AG09309 (cell line): Measurements from ENCODE around the gene POTEG.
"Not testable (repeated sequence)": the region's sequence is repeated elsewhere in the genome, so short reads cannot be mapped to it uniquely, and the experiment has no call there.

Source experiments
- DNase-seq: peaks from one replicate; pipeline ENCODE4 v3.0.0-alpha.2; 2010; ENCODE audit warnings: low read depth
- H3K4me3 ChIP-seq: 2 replicates; pipeline ENCODE4 v1.5.1; 2011; ENCODE audit warnings: mild to moderate bottlenecking, low read depth, low read length, moderate library complexity; ENCODE audit not compliant: control insufficient read depth

POTEG gene

DNA sequence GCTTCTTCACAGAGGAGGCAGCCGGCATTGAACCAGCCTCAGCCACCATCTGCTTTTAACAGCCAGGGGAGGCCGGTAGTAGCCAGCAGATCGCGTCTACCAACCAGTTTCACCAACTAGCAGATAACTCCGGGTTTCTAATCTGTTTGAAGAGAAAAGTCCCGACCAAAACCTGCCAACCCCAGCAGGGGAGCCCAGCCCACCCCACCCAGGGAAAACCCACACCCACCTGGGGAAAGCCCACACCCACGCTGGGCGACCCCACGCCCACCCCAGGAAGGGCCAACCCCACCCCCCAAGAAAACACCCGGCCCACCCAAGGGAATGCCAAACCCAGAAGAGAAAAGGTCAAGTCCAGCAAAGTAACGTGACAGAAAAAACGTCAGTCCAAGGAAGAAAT lies at the start of gene POTEG:
Gene POTEG, minus strand, starts transcription at position 101 of the 400 bp plus-strand sequence. Its CDS starts 52 bp downstream, at position 49.
- not testable (repeated sequence) for DNase-seq, H3K4me3 ChIP-seq

DNA sequence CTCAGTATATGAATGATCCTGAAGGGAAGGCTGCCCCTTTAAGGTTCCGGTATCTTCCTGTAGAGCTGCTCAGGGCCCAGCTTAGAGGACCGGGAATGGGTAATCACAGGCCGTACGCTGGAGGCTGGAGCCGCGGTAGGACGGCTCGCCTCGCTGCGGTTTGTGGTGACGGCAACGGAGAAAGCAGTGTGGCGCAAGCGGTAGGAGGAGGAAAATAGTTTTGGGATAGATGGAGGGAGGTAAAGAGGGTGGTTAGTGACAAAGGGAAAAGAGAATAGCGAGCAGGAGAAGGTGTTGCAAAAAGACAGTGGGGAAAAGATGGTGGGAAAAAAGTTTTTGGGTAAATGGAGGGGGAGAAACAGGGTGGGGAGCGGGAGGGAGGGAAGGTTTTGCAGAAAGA lies 48.0 kb upstream of the POTEG start:
- not testable (repeated sequence) for H3K4me3 ChIP-seq, DNase-seq

DNA sequence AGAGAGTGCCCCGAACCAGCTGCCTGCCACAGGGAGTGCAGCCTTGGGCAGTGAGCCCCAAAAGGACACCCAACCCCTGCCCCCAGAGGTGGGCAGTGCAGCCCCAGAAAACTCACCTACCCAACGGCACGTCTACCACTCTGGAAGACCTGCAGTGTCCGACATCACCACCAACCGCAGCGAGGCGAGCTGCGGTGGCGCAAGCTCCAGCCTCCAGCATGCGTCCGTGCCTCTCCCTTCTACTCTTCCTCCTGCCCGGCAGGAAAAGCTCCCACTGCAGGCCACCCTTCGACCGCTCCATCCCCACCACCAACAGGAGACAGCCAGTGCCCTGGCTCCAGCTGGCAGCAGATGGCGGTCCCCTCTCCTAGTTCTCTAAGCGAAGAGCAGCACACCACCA lies 47.3 kb upstream of the POTEG start:
- not testable (repeated sequence) for H3K4me3 ChIP-seq, DNase-seq

DNA sequence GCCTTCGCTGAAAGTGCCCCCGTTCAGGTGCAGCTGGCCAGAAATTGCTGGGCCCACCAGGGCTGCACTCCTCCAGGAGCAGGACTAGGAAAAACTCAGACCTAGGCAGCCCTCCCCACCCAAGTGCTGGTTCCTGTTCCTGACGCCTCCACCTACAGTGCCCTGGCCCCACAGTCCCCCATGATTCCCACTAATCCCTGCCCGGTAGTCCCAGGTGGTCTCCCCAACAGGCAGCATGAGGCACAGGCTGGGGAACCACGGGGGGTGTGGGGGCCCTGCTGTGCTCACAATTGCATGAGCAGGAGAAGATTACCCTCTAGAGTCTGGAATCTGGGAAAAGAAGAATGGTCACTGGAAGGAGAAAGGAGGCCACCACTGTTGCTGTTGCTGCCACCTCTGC lies 46.4 kb upstream of the POTEG start:
- not testable (repeated sequence) for DNase-seq, H3K4me3 ChIP-seq

DNA sequence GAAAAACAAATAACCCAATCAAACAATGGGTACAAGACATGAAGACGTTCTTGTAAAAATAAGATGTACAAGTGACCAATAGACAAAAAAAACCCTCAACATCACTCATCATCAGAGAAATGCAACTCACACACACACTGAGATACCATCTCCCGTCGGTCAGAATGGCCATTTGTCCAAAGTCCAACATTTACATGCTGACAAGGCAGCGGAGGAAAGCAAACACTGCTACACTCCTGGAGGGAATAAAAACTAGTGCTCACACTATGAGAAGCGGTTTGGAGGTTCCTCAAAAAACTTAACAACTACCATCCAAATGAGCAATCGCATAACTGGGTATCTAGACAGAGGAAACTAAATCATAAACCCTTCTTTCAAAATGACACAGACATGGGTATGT lies 11.6 kb upstream of the POTEG start:
- H3K4me3 ChIP-seq, DNase-seq: not testable (repeated sequence)

DNA sequence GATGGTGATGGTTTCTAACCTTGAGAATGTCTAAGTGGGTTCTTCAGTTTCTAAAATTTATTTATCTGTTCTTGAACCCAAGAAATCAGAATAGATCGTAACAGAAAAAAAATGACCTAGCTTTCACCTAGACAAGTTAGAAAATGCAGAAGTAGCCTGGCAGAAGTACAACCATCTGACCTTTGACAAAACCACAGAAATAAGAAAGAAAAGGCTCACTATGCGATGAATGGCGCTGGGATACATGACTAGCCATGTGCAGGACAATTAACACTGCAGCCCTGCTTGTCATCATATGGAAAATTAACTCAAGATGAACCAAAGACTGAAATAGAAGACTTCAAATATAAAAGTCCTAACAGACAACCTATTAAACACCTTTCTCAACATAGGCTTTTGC lies 5.7 kb upstream of the POTEG start:
- not testable (repeated sequence) for H3K4me3 ChIP-seq, DNase-seq

DNA sequence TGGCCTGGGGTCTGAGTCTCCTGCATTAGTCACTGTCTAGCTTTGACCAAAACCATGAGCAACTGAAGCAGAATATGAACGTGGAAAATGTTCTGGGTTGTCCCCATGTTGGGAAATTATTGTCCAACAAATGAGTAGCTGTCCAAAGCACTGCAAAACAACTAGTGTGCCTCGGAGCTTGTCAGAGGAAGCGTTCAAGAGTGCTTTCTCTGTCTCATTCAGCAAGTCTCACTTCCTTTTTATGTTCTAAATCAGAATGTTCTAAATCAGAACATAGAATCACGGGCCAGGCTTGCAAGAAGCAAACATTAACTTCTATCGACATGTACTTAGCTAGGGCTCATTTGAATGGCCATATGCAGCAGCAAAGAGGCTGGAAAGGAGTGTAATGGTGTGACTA lies 5.1 kb upstream of the POTEG start:
- DNase-seq, H3K4me3 ChIP-seq: not testable (repeated sequence)

DNA sequence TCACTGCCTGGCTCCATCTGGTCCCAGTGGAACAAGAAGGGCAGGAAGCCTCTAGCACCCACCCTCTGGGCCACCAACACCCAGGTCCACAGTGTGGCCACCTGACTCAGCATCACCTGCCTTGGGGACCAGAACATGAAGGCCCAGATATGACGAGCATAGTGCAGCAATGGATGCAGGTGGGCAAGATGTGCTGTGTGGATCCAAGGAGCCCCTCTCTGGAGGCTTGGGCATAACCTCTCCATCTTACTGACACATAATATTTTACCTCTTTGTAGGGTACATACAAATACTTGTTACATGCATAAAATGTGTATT lies 2.9 kb upstream of the POTEG start:
- not testable (repeated sequence) for H3K4me3 ChIP-seq, DNase-seq

DNA sequence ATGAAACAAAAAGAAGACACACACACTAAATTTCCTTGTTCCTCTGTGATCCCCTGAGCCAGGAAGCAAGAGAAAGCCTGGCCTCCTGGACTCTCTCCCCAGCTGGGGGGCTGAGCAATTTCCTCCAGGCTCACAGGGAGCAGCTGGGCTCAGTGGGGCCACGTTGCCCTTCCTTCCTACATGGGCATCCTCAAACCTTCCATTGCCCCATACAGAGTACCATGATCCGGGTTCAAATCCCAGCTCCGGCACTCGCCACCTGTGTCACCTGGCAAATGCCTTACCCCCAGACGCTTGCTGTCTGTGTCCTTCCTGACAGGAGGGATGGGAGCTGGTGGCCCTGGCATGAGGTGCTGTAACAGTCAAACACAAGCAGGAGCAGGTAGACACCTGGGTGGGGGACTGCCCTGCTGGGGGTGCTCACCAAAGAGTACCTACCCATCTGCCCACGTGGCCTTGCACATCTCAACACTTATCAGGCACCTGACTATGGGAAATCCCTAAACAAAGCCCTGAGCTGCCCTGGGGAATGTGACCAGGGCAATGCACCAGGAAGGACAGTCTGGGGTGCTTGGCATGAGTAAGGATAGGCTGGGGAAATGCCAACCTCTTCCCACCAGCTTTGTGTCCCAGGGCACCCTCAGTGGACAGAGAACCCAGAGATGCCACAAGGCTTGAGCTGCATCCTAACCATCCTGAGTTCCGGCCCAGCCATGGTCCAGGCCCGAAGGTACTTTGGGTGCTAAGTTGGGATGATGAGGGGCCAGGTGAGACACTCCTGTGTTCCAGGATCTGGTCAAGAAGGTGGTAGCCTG lies 2.4 kb upstream of the POTEG start:
- H3K4me3 ChIP-seq, DNase-seq: not testable (repeated sequence)

DNA sequence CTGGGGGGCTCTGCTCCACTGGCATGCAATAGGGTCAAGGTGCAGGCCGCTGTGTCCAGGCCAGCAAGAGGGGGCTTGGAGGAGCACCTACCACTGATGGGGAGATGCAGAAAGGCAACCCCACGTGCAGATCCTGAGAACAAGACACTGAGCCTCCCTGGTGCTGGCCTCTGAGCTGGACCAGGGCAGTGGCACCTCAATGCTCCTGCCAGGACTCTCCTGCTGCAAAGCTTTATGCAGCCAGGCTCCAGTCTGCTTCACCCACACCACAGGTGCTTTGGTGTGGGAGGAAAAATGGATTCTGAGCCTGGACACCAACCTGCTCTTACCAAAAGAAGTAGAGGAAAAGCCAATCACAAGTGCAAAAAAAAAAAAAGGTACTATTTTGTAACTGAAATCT lies 1.7 kb upstream of the POTEG start:
- H3K4me3 ChIP-seq, DNase-seq: not testable (repeated sequence)

DNA sequence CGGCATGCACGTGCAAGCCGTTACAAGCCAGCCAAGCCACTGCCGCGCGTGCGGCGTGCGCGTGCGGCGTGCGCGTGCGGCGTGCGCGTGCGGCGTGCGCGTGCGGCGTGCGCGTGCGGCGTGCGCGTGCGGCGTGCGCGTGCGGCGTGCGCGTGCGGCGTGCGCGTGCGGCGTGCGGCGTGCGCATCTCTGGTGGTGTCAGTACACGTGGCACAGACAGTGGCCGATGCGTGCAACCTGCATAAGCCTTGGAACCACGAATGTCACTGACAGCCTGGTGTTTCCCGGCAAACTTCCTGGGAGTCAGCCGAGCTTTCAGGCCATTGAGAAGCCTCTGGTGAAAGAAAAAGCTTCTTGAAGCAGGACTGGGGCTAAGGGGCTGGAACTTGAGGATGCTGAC lies 750 bp upstream of the POTEG start:
- not testable (repeated sequence) for H3K4me3 ChIP-seq, DNase-seq

DNA sequence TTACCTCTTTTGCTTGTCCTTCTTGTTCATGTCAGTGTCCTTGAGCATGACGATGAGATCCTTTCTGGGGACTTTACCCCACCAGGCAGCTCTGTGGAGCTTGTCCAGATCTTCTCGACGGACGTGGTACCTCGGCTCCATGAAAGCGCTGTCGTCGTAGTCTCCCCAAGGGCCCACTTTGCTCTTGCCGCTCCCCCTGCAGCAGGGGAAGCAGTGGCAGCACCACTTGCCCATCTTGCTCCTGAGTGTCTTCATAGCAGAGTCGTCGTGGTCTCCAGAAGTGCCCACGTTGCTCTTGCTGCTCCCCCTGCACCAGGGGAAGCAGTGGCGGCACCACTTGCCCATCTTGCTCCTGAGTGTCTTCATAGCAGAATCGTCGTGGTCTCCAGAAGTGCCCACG lies 376 bp downstream of the POTEG start:
- H3K4me3 ChIP-seq, DNase-seq: not testable (repeated sequence)

DNA sequence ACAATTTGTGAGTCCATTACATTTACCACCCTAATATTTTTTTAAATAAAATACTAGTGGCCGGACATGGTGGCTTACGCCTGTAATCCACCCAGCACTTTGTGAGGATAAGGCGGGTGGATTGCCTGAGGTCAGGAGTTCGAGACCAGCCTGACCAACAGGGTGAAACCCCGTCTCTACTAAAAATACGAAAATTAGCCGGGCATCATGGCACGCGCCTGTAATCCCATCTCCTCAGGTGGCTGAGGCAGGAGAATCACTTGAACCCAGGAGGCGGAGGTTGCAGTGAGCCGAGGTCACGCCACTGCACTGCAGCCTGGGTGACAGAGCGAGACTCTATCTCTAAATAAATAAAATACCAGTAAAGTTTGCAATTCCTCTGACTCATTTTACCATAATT lies 25.6 kb downstream of the POTEG start:
- DNase-seq, H3K4me3 ChIP-seq: not testable (repeated sequence)

DNA sequence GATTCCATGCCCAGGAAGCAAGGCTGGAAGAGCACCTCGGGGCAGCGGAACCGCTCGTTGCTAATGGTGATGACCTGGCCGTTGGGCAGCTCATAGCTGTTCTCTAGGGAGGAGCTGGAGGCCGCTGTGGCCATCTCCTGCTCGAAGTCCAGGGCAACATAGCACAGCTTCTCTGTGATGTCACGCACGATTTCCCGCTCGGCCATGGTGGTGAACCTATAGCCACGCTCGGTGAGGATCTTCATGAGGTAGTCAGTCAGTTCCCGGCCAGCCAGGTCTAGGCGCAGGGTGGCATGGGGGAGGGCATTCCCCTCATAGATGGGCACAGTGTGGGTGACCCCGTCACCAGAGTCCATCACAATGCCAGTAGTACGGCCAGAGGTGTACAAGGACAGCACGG lies 32.0 kb downstream of the POTEG start:
- not testable (repeated sequence) for DNase-seq, H3K4me3 ChIP-seq

DNA sequence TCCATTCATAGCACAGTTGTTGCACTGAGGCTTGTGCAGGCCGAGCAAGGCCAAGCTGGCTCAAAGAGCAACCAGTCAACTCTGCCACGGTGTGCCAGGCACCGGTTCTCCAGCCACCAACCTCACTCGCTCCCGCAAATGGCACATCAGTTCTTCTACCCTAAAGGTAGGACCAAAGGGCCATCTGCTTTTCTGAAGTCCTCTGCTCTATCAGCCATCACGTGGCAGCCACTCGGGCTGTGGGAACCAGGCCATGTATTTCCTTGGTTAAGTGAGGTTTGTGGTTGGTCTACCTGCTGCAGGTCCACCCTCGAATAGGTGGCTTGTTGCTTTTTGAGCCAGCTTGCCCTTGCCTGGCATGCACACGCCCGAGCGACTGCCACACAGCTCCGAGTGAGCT lies 39.4 kb downstream of the POTEG start:
- not testable (repeated sequence) for DNase-seq, H3K4me3 ChIP-seq

DNA sequence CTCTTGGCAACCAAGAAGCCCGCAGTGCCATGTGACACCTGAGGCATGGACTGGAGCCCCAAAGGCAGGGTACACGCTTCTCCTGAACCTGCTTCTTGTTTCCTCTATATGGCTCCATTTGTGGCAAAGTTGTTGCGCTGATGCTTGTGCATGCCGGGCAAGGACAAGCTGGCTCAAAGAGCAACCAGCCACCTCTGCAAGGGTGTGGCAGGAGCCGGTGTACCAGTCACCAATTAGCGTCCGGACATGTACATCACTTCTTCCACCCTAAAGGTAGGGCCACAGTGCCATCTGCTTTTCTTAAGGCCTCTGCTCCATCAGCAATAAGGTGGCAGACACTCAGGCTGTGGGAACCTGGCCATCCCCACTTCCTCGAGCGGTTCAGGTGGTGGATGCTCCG lies 43.9 kb downstream of the POTEG start:
- DNase-seq, H3K4me3 ChIP-seq: not testable (repeated sequence)

DNA sequence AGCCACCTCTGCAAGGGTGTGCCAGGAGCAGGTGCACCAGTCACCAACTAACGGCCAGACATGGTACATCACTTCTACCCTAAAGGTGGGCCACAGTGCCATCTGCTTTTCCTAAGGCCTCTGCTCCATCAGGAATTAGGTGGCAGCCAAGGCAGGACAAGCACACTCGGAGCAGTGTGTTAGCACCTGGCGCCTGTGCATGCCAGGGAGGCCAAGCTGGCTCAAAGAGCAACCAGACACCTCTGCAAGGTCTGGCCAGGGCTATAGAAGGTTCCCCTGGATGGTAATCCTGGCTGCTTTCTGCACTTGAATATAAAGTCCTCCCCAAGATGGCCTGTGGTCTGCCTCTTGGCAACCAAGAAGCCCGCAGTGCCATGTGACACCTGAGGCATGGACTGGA lies 45.4 kb downstream of the POTEG start:
- H3K4me3 ChIP-seq: not testable (repeated sequence)

DNA sequence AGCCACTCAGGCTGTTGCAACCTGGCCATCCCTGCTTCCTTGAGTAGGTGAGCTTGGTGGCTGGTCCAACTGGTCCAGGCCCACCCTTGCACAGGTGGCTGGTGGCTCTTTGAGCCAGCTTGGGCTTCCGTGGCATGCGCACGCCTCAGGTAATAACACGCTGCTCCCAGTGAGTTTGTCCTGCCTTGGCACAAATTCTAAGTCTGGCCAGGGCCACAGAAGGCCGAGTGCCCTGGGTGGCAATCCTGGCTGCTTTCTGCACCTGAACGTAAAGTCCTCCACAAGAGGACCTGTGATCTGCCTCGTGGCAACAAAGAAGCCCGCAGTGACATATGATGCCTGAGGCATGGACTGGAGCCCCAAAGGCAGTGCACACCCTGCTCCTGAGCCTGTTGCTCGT lies 47.1 kb downstream of the POTEG start:
- not testable (repeated sequence) for H3K4me3 ChIP-seq, DNase-seq

More for the DNA sequence above, 45.4 kb downstream of the POTEG start:
- not testable (repeated sequence) for DNase-seq

DNA sequence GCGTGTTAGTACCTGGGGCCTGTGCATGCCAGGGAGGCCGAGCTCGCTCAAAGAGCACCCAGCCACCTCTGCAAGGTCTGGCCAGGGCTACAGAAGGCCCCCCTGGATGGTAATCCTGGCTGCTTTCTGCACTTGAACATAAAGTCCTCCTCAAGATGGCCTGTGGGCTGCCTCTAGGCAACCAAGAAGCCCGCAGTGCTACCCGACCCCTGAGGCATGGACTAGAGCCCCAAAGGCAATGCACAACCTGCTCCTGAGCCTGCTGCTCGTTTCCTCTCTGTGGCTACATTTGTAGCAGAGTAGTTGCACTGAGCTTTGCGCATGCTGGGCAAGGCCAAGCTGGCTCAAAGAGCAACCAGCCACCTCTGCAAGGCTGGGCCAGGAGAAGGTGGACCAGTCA lies 47.8 kb downstream of the POTEG start:
- H3K4me3 ChIP-seq, DNase-seq: not testable (repeated sequence)

DNA sequence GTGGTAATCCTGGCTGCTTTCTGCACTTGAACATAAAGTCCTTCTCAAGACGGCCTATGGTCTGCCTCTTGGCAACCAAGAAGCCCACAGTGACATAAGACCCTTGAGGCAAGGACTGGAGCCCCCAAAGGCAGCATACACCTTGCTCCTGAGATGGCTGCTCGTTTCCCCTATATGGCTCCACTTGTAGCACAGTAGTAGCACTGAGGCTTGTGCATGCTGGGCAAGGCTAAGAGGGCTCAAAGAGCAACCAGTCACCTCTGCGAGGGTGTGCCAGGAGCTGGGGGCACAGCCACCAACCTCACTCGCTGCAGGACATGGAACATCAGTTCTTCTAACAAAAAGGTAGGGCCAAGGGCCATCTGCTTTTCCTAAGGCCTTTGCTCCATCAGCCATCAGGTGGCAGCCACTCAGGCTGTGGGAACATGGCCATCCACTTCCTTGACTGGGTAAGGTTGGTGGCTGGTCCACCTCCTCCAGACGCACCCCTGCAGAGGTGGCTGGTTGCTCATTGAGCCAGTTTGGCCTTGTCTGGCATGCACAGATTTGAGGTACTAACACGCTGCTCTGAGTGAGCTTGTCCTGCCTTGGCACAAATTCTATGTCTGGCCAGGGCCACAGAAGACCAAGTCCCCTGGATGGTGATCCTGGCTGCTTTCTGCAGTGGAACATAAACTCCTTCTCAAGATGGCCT lies 49.9 kb downstream of the POTEG start:
- not testable (repeated sequence) for H3K4me3 ChIP-seq, DNase-seq
